ENCODE measurements around the gene CPLANE1. TPM values are rescaled to one million over a fixed set of nuclear protein-coding genes. Genes with fewer than 3 reads are reported as not detected.

CPLANE1 gene
- total RNA-seq, 3 donors from 2014 or later = 8.5 to 21.6 (median 13.6) TPM

DNA sequence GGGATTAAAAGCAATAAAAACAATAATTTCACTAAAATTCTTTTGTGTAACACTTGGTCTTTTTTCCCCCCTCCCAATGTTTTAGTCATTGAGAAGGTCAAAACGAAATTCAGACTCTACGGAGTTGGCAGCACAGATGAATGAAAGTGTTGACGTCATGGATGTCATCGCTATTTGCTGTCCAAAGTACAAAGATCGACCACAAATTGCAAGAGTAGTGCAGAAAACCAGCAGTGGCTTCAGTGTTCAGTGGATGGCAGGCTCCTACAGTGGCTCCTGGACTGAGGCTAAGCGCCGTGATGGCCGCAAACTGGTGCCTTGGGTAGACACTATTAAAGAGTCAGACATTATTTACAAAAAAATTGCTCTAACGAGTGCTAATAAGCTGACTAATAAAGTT is 184.7 kb downstream of the CPLANE1 start:
- no peaks in the 10 kb centered on the region for H3K36me3 ChIP-seq (ENCODE audit: low read depth)

DNA sequence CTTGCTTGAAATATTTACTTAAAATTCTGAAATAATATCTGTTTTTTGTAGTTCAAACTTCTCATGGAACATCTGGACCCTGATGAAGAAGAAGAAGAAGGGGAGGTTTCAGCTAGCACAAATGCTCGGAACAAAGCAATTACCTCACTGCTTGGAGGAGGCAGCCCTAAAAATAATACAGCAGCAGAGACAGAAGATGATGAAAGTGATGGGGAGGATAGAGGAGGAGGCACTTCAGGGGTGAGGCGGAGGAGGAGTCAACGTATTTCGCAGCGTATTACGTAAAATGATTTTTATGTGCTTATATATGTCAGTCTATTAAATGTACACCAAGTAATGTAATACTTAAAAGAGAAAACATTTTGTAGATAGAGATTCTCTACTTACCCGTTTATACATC is 185.4 kb downstream of the CPLANE1 start:
- no peaks in the 10 kb centered on the region for H3K36me3 ChIP-seq (ENCODE audit: low read depth)

More for the DNA sequence above, 184.7 kb downstream of the CPLANE1 start:
- intact Hi-C loops (cut with DNase I, micrococcal nuclease) = no loop called here
- Histone ChIP-seq H3K4me3 (no peak overlapping the region), H3K4me1 (ENCODE audit: low read depth) (no peaks in the 10 kb centered on the region), H3K9me3 (no peaks in the 10 kb centered on the region)
- ATAC-seq (no peak), DNase-seq (no peak)
- TF ChIP-seq, protein P1, sequence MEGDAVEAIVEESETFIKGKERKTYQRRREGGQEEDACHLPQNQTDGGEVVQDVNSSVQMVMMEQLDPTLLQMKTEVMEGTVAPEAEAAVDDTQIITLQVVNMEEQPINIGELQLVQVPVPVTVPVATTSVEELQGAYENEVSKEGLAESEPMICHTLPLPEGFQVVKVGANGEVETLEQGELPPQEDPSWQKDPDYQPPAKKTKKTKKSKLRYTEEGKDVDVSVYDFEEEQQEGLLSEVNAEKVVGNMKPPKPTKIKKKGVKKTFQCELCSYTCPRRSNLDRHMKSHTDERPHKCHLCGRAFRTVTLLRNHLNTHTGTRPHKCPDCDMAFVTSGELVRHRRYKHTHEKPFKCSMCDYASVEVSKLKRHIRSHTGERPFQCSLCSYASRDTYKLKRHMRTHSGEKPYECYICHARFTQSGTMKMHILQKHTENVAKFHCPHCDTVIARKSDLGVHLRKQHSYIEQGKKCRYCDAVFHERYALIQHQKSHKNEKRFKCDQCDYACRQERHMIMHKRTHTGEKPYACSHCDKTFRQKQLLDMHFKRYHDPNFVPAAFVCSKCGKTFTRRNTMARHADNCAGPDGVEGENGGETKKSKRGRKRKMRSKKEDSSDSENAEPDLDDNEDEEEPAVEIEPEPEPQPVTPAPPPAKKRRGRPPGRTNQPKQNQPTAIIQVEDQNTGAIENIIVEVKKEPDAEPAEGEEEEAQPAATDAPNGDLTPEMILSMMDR (IDR thresholded peaks at IDR 0.05) = no peak

DNA sequence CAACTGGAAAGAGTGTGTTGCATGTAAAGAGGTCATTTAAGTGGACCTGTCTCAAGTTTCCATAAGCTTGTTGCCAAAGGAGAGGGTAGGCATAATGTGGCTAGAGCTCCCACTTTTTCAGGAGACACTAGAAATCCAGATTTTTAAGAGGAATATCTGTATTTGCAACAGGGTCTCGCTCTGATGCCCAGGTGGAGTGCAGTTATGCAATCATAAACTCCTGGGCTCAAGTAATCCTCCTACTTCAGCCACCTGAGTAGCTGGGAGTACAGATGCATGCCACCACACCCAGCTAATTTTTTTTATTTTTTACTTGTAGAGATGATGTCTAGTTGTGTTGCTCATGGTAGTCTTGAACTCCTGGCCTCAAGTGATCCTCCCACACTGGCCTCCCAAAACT is 189.1 kb downstream of the CPLANE1 start:
- Histone ChIP-seq H3K9me3 (no peaks in the 10 kb centered on the region), H3K36me3 (ENCODE audit: low read depth) (no peaks in the 10 kb centered on the region), H3K4me3 (no peak overlapping the region), H3K4me1 (ENCODE audit: low read depth) (no peaks in the 10 kb centered on the region)
- intact Hi-C loops (cut with DNase I, micrococcal nuclease) = no loop called here
- DNase-seq (no peak), ATAC-seq (no peak)
- TF ChIP-seq, protein P1 (IDR thresholded peaks at IDR 0.05) = no peak

More for the DNA sequence above, 185.4 kb downstream of the CPLANE1 start:
- DNase-seq = no peak
- Histone ChIP-seq H3K4me1 (ENCODE audit: low read depth) (no peaks in the 10 kb centered on the region), H3K4me3 (no peak overlapping the region), H3K9me3 (no peaks in the 10 kb centered on the region)
- intact Hi-C loops (cut with DNase I, micrococcal nuclease) = no loop called here
- TF ChIP-seq, protein P1 (IDR thresholded peaks at IDR 0.05) = no peak
- no peak for ATAC-seq

DNA sequence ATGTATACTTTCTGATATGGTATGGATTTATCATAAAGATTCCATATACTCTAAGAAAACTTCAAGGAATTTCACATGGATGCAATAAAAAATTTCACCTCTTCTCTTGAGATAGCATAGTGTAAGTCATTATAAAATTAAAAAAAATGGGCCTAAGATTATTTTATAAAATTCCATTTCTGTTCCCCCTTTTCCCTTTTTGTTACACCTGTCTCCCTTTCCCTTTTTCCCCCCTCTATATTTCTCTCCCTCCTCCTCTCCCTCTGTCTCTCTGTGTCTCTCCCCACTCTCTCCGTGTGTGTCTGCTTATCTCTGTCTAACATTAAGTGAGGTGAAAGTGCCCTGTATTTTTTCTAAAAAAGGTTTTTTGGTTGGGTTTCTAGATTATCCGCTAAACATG is 192.4 kb downstream of the CPLANE1 start:
- TF ChIP-seq, protein P1 (IDR thresholded peaks at IDR 0.05) = no peak
- no peaks in the 10 kb centered on the region for H3K9me3 ChIP-seq
- no peak overlapping the region for H3K4me3 ChIP-seq
- ATAC-seq (no peak), DNase-seq (no peak)
- intact Hi-C loops (cut with DNase I, micrococcal nuclease) = no loop called here
- H3K4me1 ChIP-seq (ENCODE audit: low read depth) = no peaks in the 10 kb centered on the region
- H3K36me3 ChIP-seq (ENCODE audit: low read depth) = no peaks in the 10 kb centered on the region

Other genes with a start within 250 kb of the CPLANE1 start
- gene NUP155, start 121.7 kb upstream of the CPLANE1 start, total RNA-seq = 10 to 100 TPM; 16.0 to 20.4 (median 19.8) TPM
- 10 to 100 TPM; 19.5 to 42.5 (median 38.0) TPM for gene WDR70, start 129.9 kb upstream of the CPLANE1 start, total RNA-seq